Sigmoid colon (tissue), 7 donors: ENCODE data around the gene BRD4. TPM values are rescaled to one million over a fixed set of nuclear protein-coding genes. Genes with fewer than 3 reads are reported as not detected.

Experiments
- DNase-seq: peaks from one replicate; pipeline ENCODE4 v3.0.0-alpha.2; 2019
- H3K27ac ChIP-seq, 4 donors: fragments of 200-600 bp; sonication (generic); one replicate each; pipeline ENCODE4 v1.5.1; 2016 to 2019; ENCODE audit warnings: mild to moderate bottlenecking in 1 of 4
- H3K27me3 ChIP-seq, 3 donors: fragments of 200-600 bp; sonication (generic); one replicate each; pipeline ENCODE4 v1.5.1; 2019; ENCODE audit warnings: mild to moderate bottlenecking in 1 of 3
- H3K36me3 ChIP-seq, 4 donors: fragments of 200-600 bp; sonication (generic); one replicate each; pipeline ENCODE4 v1.5.1; 2016 to 2019
- H3K4me1 ChIP-seq, 4 donors: fragments of 200-600 bp; sonication (generic); one replicate each; pipeline ENCODE4 v1.5.1; 2017 to 2019
- H3K4me3 ChIP-seq, 4 donors: fragments of 200-600 bp; sonication (generic); one replicate each; pipeline ENCODE4 v1.5.1; 2017 to 2019; ENCODE audit warnings: mild to moderate bottlenecking in 2 of 4, moderate library complexity in 1 of 4
- H3K9me3 ChIP-seq, 4 donors: fragments of 200-600 bp in 3 of 4; sonication (generic) in 3 of 4; one replicate each; pipeline versions ENCODE4 v1.5.1 to v1.6.1; 2013 to 2019
- EP300 ChIP-seq, 4 donors: sonication (generic); formaldehyde crosslinking; IDR thresholded peaks; one replicate each; pipeline ENCODE4 v1.6.1; 2017; ENCODE audit warnings: antibody characterized with exemption in 4 of 4
- POLR2A ChIP-seq, 2 donors: fragments of 450-650 bp; IDR thresholded peaks; one replicate each; pipeline ENCODE4 v1.6.1; 2016; ENCODE audit warnings: antibody characterized with exemption in 2 of 2, mild to moderate bottlenecking in 2 of 2, moderate library complexity in 2 of 2
- POLR2AphosphoS5 ChIP-seq, 4 donors: sonication (generic); formaldehyde crosslinking; IDR thresholded peaks; one replicate each; pipeline ENCODE4 v1.6.1; 2017; ENCODE audit warnings: antibody characterized with exemption in 4 of 4
- WGBS, 2 donors: extraction: QIAGEN DNeasy Blood & Tissue Kit; methylation state at CpG; one replicate each; pipeline ENCODE4 v1.1.7; 2013; 5-methylcytosine and 5-hydroxymethylcytosine counted together
- intact Hi-C: fragments of 100-400 bp; cut with DNase I; formaldehyde crosslinking; loops from one replicate; pipeline ENCODE4 v1.15.1; 2023
- polyA plus RNA-seq, 3 donors: library from polyadenylated mRNA; stranded (reverse); fragments of 200-250 nt; gene quantifications; one replicate each; pipeline ENCODE4 v1.2.3, GENCODE V29; 2013
- total RNA-seq, 4 donors: library from RNA; depleted of rRNA; stranded (reverse); fragments of >200 nt; gene quantifications; one replicate each; pipeline ENCODE4 v1.1.0, GENCODE V29; 2016
- TF ChIP-seq, protein P1 (sequence below), 4 experiments: fragments of 450-650 bp in 3 of 4; fragments of 200-600 bp in 1 of 4; IDR thresholded peaks; one replicate each; pipeline ENCODE4 v1.5.1; 2016 to 2019; ENCODE audit warnings: antibody characterized with exemption in 4 of 4, mild to moderate bottlenecking in 3 of 4, moderate library complexity in 2 of 4
- donor health status: healthy with polysubstance abuse.
- donor health status: Bipolar disorder and iron deficiency.
- donor health status: healthy.

Gene BRD4
- total and polyA plus RNA-seq, 7 donors = 9.0 to 43.8 (median 20.1) TPM

DNA sequence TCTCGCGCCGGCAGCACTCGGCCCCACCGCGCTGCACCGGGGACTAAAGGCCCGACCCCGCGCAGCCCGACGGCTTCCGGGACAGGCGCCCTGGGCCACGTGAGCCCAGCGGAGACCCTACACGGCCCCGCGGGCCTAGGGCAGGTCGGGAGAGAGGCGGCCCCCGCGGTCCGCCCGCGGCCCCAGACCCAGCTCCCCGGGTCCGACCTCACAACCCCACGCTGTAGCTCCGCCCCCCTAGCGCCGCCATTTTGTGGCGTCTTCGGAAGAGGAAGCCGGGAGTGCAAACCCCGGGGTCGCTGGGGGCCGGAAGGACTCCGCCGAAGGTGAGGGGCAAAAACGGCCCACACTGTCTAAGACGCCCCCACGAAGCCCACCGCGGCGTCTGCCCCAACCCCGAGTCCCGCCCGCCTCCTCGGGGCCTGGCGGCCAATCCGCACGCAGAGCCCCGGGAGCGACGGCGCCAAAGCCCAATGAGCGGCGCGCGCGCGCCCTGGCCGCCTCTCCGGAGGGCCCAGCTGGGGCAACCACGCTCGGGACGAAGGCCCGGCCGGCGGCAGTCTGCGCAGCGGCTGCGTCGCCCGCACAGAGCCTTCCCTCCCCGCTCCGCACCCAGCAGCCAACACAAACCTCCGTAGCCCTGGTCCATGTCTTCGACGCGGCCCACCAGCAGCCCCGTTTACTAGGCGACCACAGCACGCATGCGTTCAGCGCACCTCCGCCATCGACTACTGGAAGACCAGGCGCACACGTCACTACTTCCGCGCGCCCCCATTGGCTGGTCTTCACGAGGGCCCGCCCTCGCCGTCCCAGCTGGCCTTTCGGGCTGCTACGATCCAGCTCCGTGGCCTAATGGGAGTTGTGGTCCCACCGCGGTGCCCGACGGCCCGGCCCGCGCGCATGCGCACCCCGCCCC is 47.0 kb upstream of the BRD4 start, which contains the start of gene AKAP8:
TSS of gene AKAP8 (minus strand) at position 705 of the 916 bp plus-strand sequence. CDS start at position 649, 56 bp downstream.
- 0 to 1% methylated on average over 111 of the region's 111 CpGs for WGBS, 2 donors
- TF ChIP-seq EP300 (IDR thresholded peaks at IDR 0.05) (no peak), POLR2A (IDR thresholded peaks at IDR 0.05) (peak; percentile 27 to 42), POLR2AphosphoS5 (IDR thresholded peaks at IDR 0.05) (peak; percentile 84 to 97 (median 92))
- TF ChIP-seq, protein P1, sequence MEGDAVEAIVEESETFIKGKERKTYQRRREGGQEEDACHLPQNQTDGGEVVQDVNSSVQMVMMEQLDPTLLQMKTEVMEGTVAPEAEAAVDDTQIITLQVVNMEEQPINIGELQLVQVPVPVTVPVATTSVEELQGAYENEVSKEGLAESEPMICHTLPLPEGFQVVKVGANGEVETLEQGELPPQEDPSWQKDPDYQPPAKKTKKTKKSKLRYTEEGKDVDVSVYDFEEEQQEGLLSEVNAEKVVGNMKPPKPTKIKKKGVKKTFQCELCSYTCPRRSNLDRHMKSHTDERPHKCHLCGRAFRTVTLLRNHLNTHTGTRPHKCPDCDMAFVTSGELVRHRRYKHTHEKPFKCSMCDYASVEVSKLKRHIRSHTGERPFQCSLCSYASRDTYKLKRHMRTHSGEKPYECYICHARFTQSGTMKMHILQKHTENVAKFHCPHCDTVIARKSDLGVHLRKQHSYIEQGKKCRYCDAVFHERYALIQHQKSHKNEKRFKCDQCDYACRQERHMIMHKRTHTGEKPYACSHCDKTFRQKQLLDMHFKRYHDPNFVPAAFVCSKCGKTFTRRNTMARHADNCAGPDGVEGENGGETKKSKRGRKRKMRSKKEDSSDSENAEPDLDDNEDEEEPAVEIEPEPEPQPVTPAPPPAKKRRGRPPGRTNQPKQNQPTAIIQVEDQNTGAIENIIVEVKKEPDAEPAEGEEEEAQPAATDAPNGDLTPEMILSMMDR (IDR thresholded peaks at IDR 0.05) = no peak
- Histone ChIP-seq H3K36me3 (peaks cover 0 to 10% (median 0%) of the 10 kb centered on the region in 4 donors), H3K9me3 (no peaks in the 10 kb centered on the region), H3K4me3 (peak within 1 kb of the TSS; percentile 84 to 99 (median 87)), H3K4me1 (peaks cover 0 to 47% (median 45%) of the 10 kb centered on the region in 4 donors), H3K27me3 (no peaks in the 10 kb centered on the region), H3K27ac (peak within 1 kb of the TSS; percentile 89 to 99 (median 95))
- DNase-seq = peak; percentile 99
- intact Hi-C loops = loop anchor here (1.0 to 5.0 kb wide), 5 partner anchors 39 to 203 kb away; partner anchors contain the start of gene AKAP8L

- Histone ChIP-seq H3K4me3 (peak overlapping the region; percentile 84 to 99 (median 87)), H3K27me3 (no peaks in the 10 kb centered on the region), H3K4me1 (peaks cover 0 to 55% (median 52%) of the 10 kb centered on the region in 4 donors), H3K9me3 (no peaks in the 10 kb centered on the region), H3K27ac (peak overlapping the region; percentile 89 to 99 (median 95)), H3K36me3 (peaks cover 0 to 15% (median 4%) of the 10 kb centered on the region in 4 donors)
- intact Hi-C loops = loop anchor here (1.0 to 5.0 kb wide), 6 partner anchors 40 to 202 kb away; partner anchors contain the start of gene AKAP8L
- 0% methylated on average over 22 of the region's 22 CpGs for WGBS, 2 donors
- DNase-seq = peak; percentile 76
- no peak for TF ChIP-seq POLR2A (IDR thresholded peaks at IDR 0.05)
- peak in 1 of 4 donors; percentile 12 for TF ChIP-seq POLR2AphosphoS5 (IDR thresholded peaks at IDR 0.05)
- no peak for TF ChIP-seq EP300 (IDR thresholded peaks at IDR 0.05)
- TF ChIP-seq, protein P1 (IDR thresholded peaks at IDR 0.05) = no peak
Measured at GRCh38 chr19:15378534-15379082, 46.3 kb upstream of the BRD4 start.

GRCh38 chr19:15374796-15375440 is 42.6 kb upstream of the BRD4 start:
- no peaks in the 10 kb centered on the region for H3K27me3 ChIP-seq
- WGBS, 2 donors = 84% methylated on average over 24 of the region's 24 CpGs
- DNase-seq = no peak
- H3K4me3 ChIP-seq = no peak overlapping the region
- peak overlapping the region; percentile 22 to 60 (median 41) for H3K27ac ChIP-seq
- no peaks in the 10 kb centered on the region for H3K9me3 ChIP-seq
- peaks cover 30 to 42% (median 39%) of the 10 kb centered on the region in 4 donors for H3K36me3 ChIP-seq
- peaks cover 0 to 47% (median 45%) of the 10 kb centered on the region in 4 donors for H3K4me1 ChIP-seq
- intact Hi-C loops = loop anchor here (5.0 kb wide), 2 partner anchors 57 to 77 kb away; no protein-coding TSS in a partner anchor
- no peak for TF ChIP-seq POLR2A (IDR thresholded peaks at IDR 0.05)
- TF ChIP-seq EP300 (IDR thresholded peaks at IDR 0.05) = peak in 1 of 4 donors; percentile 20
- peak in 2 of 4 donors; percentile 29 to 34 for TF ChIP-seq POLR2AphosphoS5 (IDR thresholded peaks at IDR 0.05)
- TF ChIP-seq, protein P1 (IDR thresholded peaks at IDR 0.05) = no peak

- H3K9me3 ChIP-seq = no peaks in the 10 kb centered on the region
- peak overlapping the region; percentile 22 to 60 (median 41) for H3K27ac ChIP-seq
- no peak overlapping the region for H3K4me3 ChIP-seq
- peaks cover 37 to 50% (median 47%) of the 10 kb centered on the region in 4 donors for H3K36me3 ChIP-seq
- H3K4me1 ChIP-seq = peaks cover 0 to 47% (median 45%) of the 10 kb centered on the region in 4 donors
- DNase-seq = no peak
- TF ChIP-seq, protein P1 (IDR thresholded peaks at IDR 0.05) = no peak
- TF ChIP-seq POLR2A (IDR thresholded peaks at IDR 0.05) (no peak), POLR2AphosphoS5 (IDR thresholded peaks at IDR 0.05) (no peak), EP300 (IDR thresholded peaks at IDR 0.05) (no peak)
- 86 to 87% methylated on average over 21 of the region's 21 CpGs for WGBS, 2 donors
- no peaks in the 10 kb centered on the region for H3K27me3 ChIP-seq
- intact Hi-C loops = no loop called here
Measured at GRCh38 chr19:15374105-15374651, 41.8 kb upstream of the BRD4 start.
